Right renal pelvis (tissue), 4 donors: ENCODE results near the gene RSAD1. TPM values are rescaled to one million over a fixed set of nuclear protein-coding genes. Genes with fewer than 3 reads are reported as not detected.

Source experiments
- DNase-seq, 4 donors: peaks; one replicate each; pipeline ENCODE4 v3.0.0-alpha.2; 2013; ENCODE audit warnings: low read depth in 4 of 4, low spot score in 3 of 4, missing footprints in 1 of 4
- polyA plus RNA-seq, 4 donors: library from polyadenylated mRNA; unstranded; fragments of 120-200 nt; gene quantifications; one replicate each; pipeline ENCODE4 v1.2.1, GENCODE V29; 2013; ENCODE audit not compliant: insufficient read length in 4 of 4

RSAD1 gene
- polyA plus RNA-seq, 4 donors = 49.7 to 56.5 (median 53.1) TPM

- DNase-seq = no peak
These were observed 21.0 kb upstream of the RSAD1 start for GRCh38 chr17:50457621-50458020.

GRCh38 chr17:50458270-50458669 lies 20.4 kb upstream of the RSAD1 start:
- no peak for DNase-seq

GRCh38 chr17:50458701-50459676 lies 19.7 kb upstream of the RSAD1 start:
- no peak for DNase-seq

GRCh38 chr17:50459756-50460155 lies 18.9 kb upstream of the RSAD1 start:
- DNase-seq = no peak

GRCh38 chr17:50460831-50461526 lies 17.7 kb upstream of the RSAD1 start:
- DNase-seq = no peak

- no peak for DNase-seq
These were observed 17.0 kb upstream of the RSAD1 start for GRCh38 chr17:50461550-50462132.

- DNase-seq = no peak
These were observed 16.2 kb upstream of the RSAD1 start for GRCh38 chr17:50462446-50462845.

- DNase-seq = no peak
These were observed 14.5 kb upstream of the RSAD1 start for GRCh38 chr17:50464121-50464520.

- no peak for DNase-seq
These were observed 13.9 kb upstream of the RSAD1 start for GRCh38 chr17:50464736-50465135.

GRCh38 chr17:50465171-50465570 lies 13.5 kb upstream of the RSAD1 start:
- no peak for DNase-seq

- DNase-seq = no peak
These were observed 13.0 kb upstream of the RSAD1 start for GRCh38 chr17:50465635-50466034.

GRCh38 chr17:50466371-50467113 lies 12.1 kb upstream of the RSAD1 start:
- DNase-seq = no peak

- DNase-seq = no peak
These were observed 11.4 kb upstream of the RSAD1 start for GRCh38 chr17:50467114-50467854.

GRCh38 chr17:50467855-50468303 lies 10.8 kb upstream of the RSAD1 start:
- DNase-seq = no peak

GRCh38 chr17:50468304-50469207 lies 10.1 kb upstream of the RSAD1 start, which contains the start of gene CHAD:
Gene CHAD, minus strand, starts transcription at chr17:50468880. Its CDS starts 67 bp downstream, at chr17:50468813.
- no peak for DNase-seq

- DNase-seq = no peak
These were observed 9.5 kb upstream of the RSAD1 start for GRCh38 chr17:50469208-50469605.

- DNase-seq = no peak
These were observed 8.9 kb upstream of the RSAD1 start for GRCh38 chr17:50469671-50470305.

GRCh38 chr17:50470426-50470825 lies 8.2 kb upstream of the RSAD1 start:
- DNase-seq = no peak
